Measurements from ENCODE around the gene KDM2A.

GRCh38 chr11:67289226-67289650 lies 170.2 kb downstream of the KDM2A start, which contains the start of gene ANKRD13D:
- no peak for TF ChIP-seq CTCF (conservative IDR thresholded peaks at IDR 0.05; ENCODE audit: low read depth, low read length)
- TF ChIP-seq EZH2 (IDR thresholded peaks at IDR 0.05; ENCODE audit: low read length, unreplicated experiment) = no peak
- no peak for TF ChIP-seq EZH2phosphoT487 (IDR thresholded peaks at IDR 0.05; ENCODE audit: borderline replicate concordance, low read length)
